ENCODE results near the gene DARS2. TPM values are rescaled to one million over a fixed set of nuclear protein-coding genes. Genes with fewer than 3 reads are reported as not detected.

Gene DARS2
- total and polyA plus RNA-seq, 4 donors: 6.6 to 16.1 (median 13.1) TPM

DNA sequence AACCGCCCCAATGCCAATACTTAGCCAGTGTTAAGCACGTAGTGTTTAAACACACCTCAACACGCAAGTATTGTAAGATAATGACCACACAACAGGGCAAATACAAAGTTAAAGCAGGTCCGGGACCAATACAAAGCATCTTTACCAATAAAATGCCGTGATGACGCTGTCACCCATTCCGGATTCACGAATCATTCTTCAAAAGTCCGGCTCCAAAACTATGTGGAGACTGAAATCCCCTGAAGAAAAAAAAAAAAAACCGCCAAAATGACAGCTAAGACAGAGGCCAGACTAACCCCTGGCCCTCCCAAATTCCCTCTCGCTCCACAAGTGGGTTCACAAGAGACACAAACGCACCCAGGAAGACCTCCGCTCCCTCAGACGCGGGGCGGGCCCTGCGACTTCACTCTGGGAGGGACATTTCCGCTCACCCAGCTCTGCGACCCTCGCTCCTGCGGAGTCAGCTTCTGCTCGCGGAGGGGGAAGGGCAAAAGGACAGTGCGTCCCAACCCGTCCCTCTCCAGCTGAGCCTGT lies 625 bp upstream of the DARS2 start:
- TF ChIP-seq, protein P1, sequence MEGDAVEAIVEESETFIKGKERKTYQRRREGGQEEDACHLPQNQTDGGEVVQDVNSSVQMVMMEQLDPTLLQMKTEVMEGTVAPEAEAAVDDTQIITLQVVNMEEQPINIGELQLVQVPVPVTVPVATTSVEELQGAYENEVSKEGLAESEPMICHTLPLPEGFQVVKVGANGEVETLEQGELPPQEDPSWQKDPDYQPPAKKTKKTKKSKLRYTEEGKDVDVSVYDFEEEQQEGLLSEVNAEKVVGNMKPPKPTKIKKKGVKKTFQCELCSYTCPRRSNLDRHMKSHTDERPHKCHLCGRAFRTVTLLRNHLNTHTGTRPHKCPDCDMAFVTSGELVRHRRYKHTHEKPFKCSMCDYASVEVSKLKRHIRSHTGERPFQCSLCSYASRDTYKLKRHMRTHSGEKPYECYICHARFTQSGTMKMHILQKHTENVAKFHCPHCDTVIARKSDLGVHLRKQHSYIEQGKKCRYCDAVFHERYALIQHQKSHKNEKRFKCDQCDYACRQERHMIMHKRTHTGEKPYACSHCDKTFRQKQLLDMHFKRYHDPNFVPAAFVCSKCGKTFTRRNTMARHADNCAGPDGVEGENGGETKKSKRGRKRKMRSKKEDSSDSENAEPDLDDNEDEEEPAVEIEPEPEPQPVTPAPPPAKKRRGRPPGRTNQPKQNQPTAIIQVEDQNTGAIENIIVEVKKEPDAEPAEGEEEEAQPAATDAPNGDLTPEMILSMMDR (IDR thresholded peaks at IDR 0.05; ENCODE audit: control extremely low read depth, extremely low read depth): no peak
- WGBS, 2 donors: 0% methylated on average over 25 of the region's 25 CpGs
- Histone ChIP-seq H3K27me3 (ENCODE audit: control insufficient read depth in 3 of 3, insufficient read depth in 3 of 3, low read length in 2 of 3) (no peaks in the 10 kb centered on the region), H3K9ac (ENCODE audit: insufficient read depth in 1 of 2, low read length in 2 of 2) (peak overlapping the region; percentile 51 to 98), H3K9me3 (ENCODE audit: control insufficient read depth in 4 of 4, insufficient read depth in 3 of 4, low read length in 3 of 4) (no peaks in the 10 kb centered on the region), H3K4me3 (peak overlapping the region; percentile 84), H3K27ac (ENCODE audit: low read depth in 1 of 2, low read length in 1 of 2) (peak overlapping the region; percentile 14 to 96), H3K36me3 (ENCODE audit: control insufficient read depth in 4 of 4, insufficient read depth in 4 of 4, low read length in 4 of 4) (peaks cover 0 to 6% (median 2%) of the 10 kb centered on the region in 4 donors), H3K4me1 (ENCODE audit: control insufficient read depth in 5 of 5, insufficient read depth in 5 of 5, low read length in 5 of 5) (peaks cover 0 to 15% (median 6%) of the 10 kb centered on the region in 5 donors)
- ATAC-seq (ENCODE audit: insufficient read depth, low FRiP score) (no peak), DNase-seq (no peak)

DNA sequence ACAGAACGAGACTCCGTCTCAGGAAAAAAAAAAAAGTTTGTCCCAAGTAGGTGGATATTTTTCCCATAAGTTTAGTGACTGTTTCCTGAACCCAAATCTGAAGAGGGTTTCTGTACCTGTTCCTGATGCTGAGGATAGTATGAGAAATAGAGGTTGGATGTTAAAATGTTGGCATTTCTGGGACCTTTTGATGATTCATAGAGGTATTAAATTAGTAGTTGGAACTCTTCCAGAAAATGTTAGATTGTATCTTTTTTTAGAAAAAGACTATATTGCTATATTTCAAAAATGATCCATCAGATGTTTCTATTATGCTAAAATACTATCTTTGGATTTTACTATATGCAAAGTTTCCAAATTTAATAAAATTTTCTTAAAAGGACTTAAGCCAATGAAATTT lies 3.1 kb downstream of the DARS2 start:
- DNase-seq (no peak), ATAC-seq (ENCODE audit: insufficient read depth, low FRiP score) (no peak)
- H3K9ac ChIP-seq (ENCODE audit: insufficient read depth in 1 of 2, low read length in 2 of 2): no peak overlapping the region
- TF ChIP-seq, protein P1 (IDR thresholded peaks at IDR 0.05; ENCODE audit: control extremely low read depth, extremely low read depth): no peak
- no peak overlapping the region for H3K4me3 ChIP-seq
- 52 to 71% methylated on average over 2 of the region's 2 CpGs for WGBS, 2 donors
- peaks cover 0 to 13% (median 6%) of the 10 kb centered on the region in 5 donors for H3K4me1 ChIP-seq (ENCODE audit: control insufficient read depth in 5 of 5, insufficient read depth in 5 of 5, low read length in 5 of 5)
- no peaks in the 10 kb centered on the region for H3K9me3 ChIP-seq (ENCODE audit: control insufficient read depth in 4 of 4, insufficient read depth in 3 of 4, low read length in 3 of 4)
- H3K27me3 ChIP-seq (ENCODE audit: control insufficient read depth in 3 of 3, insufficient read depth in 3 of 3, low read length in 2 of 3): no peaks in the 10 kb centered on the region
- H3K27ac ChIP-seq (ENCODE audit: low read depth in 1 of 2, low read length in 1 of 2): no peak overlapping the region
- peaks cover 0 to 5% (median 4%) of the 10 kb centered on the region in 4 donors for H3K36me3 ChIP-seq (ENCODE audit: control insufficient read depth in 4 of 4, insufficient read depth in 4 of 4, low read length in 4 of 4)

DNA sequence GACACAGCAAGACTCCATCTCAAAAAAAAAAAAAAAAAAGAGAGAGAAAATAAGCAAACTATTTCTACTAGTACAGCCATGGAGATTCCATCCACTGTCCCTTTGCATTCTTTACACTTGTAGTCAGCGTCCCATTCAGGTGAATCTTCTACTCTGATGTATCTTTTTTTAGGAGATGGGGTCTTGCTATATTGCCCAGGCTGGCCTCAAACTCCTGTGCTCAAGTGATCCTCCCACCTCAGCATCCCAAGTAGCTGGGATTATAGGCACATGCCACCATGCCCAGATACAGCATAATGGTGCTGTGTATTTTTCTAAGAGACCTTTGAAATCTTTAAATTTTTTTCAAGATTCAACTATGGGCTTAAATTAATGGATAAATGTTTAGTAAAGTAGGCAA lies 8.3 kb downstream of the DARS2 start:
- H3K4me3 ChIP-seq: no peak overlapping the region
- WGBS, 2 donors: 96 to 98% methylated on average over 1 of the region's 1 CpG
- H3K4me1 ChIP-seq (ENCODE audit: control insufficient read depth in 5 of 5, insufficient read depth in 5 of 5, low read length in 5 of 5): no peaks in the 10 kb centered on the region
- H3K36me3 ChIP-seq (ENCODE audit: control insufficient read depth in 4 of 4, insufficient read depth in 4 of 4, low read length in 4 of 4): peaks cover 0 to 20% (median 9%) of the 10 kb centered on the region in 4 donors
- H3K27ac ChIP-seq (ENCODE audit: low read depth in 1 of 2, low read length in 1 of 2): no peak overlapping the region
- no peaks in the 10 kb centered on the region for H3K27me3 ChIP-seq (ENCODE audit: control insufficient read depth in 3 of 3, insufficient read depth in 3 of 3, low read length in 2 of 3)
- no peak for DNase-seq
- H3K9me3 ChIP-seq (ENCODE audit: control insufficient read depth in 4 of 4, insufficient read depth in 3 of 4, low read length in 3 of 4): no peaks in the 10 kb centered on the region
- no peak for ATAC-seq (ENCODE audit: insufficient read depth, low FRiP score)
- H3K9ac ChIP-seq (ENCODE audit: insufficient read depth in 1 of 2, low read length in 2 of 2): no peak overlapping the region
- TF ChIP-seq, protein P1 (IDR thresholded peaks at IDR 0.05; ENCODE audit: control extremely low read depth, extremely low read depth): no peak

DNA sequence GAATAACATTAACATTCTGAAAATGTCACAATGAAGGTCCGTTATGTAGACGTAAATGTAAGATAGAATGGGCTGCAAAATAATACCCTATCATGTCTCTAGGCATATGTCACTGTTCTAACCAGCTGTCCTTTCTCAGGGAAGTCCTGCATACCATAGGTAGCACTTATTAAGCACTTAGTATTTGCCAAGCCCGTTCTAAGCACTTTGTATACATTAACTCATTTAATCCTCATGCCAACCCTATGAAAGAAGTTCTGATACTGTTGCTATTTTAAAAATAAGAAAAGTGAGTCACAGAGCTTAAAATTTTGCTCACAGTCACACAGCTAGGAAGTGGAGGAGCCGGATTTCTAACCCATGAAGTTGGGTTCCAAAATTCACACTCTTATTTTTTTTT lies 27.6 kb downstream of the DARS2 start:
- H3K27ac ChIP-seq (ENCODE audit: low read depth in 1 of 2, low read length in 1 of 2): no peak overlapping the region
- ATAC-seq (ENCODE audit: insufficient read depth, low FRiP score): no peak
- TF ChIP-seq, protein P1 (IDR thresholded peaks at IDR 0.05; ENCODE audit: control extremely low read depth, extremely low read depth): no peak
- H3K36me3 ChIP-seq (ENCODE audit: control insufficient read depth in 4 of 4, insufficient read depth in 4 of 4, low read length in 4 of 4): peaks cover 10 to 24% (median 13%) of the 10 kb centered on the region in 4 donors
- H3K4me1 ChIP-seq (ENCODE audit: control insufficient read depth in 5 of 5, insufficient read depth in 5 of 5, low read length in 5 of 5): peaks cover 0 to 5% (median 0%) of the 10 kb centered on the region in 5 donors
- no peaks in the 10 kb centered on the region for H3K27me3 ChIP-seq (ENCODE audit: control insufficient read depth in 3 of 3, insufficient read depth in 3 of 3, low read length in 2 of 3)
- H3K9ac ChIP-seq (ENCODE audit: insufficient read depth in 1 of 2, low read length in 2 of 2): no peak overlapping the region
- DNase-seq: no peak
- no peak overlapping the region for H3K4me3 ChIP-seq
- H3K9me3 ChIP-seq (ENCODE audit: control insufficient read depth in 4 of 4, insufficient read depth in 3 of 4, low read length in 3 of 4): no peaks in the 10 kb centered on the region
- WGBS, 2 donors: 85 to 92% methylated on average over 4 of the region's 4 CpGs

Data from lung (tissue), 12 donors.